Measurements from ENCODE around the gene PTPRU. TPM values are rescaled to one million over a fixed set of nuclear protein-coding genes. Genes with fewer than 3 reads are reported as not detected.
A peak's percentile ranks its signal among the peaks of the same experiment; 100 is the strongest.

The PTPRU gene
- total RNA-seq, 1 experiment from 2014 or later = not detected

DNA sequence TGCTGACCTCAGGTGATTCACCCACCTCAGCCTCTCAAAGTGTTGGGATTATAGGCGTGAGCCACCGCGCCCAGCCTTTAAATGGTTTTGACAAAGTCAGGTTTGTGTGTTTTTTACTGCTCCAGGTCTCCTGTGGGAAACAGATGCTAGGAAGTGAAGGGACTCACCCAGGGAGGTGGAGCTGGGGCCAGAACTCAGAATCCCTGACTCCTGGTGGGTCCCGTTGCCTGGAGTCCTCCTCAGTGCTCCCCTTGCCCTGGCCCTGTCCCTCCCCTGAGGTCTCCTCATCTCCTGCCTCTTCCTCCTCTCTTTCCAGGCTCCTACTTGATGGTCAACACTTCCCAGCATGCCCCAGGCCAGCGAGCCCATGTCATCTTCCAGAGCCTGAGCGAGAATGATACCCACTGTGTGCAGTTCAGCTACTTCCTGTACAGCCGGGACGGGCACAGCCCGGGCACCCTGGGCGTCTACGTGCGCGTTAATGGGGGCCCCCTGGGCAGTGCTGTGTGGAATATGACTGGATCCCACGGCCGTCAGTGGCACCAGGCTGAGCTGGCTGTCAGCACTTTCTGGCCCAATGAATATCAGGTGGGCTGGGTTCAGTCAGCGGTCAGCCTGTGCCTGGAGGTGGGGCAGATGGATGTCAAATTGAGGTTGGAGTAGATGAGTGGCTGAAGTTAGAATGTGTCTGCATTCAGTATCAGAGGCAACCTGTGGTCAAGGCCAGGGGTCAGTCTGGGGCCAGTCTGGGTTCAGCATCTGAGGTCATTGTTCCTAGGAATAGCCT is 22.1 kb downstream of the PTPRU start:
- H3K9me2 ChIP-seq (replicated peaks; ENCODE audit: insufficient read depth, low read length) = no peaks in the 10 kb centered on the region
- H3K9me3 ChIP-seq (ENCODE audit: low read length) = no peaks in the 10 kb centered on the region
- no peaks in the 10 kb centered on the region for H3K4me1 ChIP-seq (ENCODE audit: low read length)
- DNase-seq = peak; percentile 25
- H3K27me3 ChIP-seq (ENCODE audit: low read length) = no peaks in the 10 kb centered on the region
- no peaks in the 10 kb centered on the region for H3K36me3 ChIP-seq (ENCODE audit: insufficient read depth, low read length)
- no peak overlapping the region for H3K9ac ChIP-seq (ENCODE audit: low read length)
- no peaks in the 10 kb centered on the region for H3K79me2 ChIP-seq (ENCODE audit: low read length)
- H3K4me3 ChIP-seq (ENCODE audit: low read length) = no peak overlapping the region
- H3K27ac ChIP-seq (ENCODE audit: low read length) = no peak overlapping the region
- H3K4me2 ChIP-seq (ENCODE audit: low read depth, low read length, poor library complexity, severe bottlenecking) = no peak overlapping the region
- H2AFZ ChIP-seq (ENCODE audit: low read length) = no peak overlapping the region
- no peaks in the 10 kb centered on the region for H4K20me1 ChIP-seq (ENCODE audit: insufficient read depth, low read depth, low read length)

DNA sequence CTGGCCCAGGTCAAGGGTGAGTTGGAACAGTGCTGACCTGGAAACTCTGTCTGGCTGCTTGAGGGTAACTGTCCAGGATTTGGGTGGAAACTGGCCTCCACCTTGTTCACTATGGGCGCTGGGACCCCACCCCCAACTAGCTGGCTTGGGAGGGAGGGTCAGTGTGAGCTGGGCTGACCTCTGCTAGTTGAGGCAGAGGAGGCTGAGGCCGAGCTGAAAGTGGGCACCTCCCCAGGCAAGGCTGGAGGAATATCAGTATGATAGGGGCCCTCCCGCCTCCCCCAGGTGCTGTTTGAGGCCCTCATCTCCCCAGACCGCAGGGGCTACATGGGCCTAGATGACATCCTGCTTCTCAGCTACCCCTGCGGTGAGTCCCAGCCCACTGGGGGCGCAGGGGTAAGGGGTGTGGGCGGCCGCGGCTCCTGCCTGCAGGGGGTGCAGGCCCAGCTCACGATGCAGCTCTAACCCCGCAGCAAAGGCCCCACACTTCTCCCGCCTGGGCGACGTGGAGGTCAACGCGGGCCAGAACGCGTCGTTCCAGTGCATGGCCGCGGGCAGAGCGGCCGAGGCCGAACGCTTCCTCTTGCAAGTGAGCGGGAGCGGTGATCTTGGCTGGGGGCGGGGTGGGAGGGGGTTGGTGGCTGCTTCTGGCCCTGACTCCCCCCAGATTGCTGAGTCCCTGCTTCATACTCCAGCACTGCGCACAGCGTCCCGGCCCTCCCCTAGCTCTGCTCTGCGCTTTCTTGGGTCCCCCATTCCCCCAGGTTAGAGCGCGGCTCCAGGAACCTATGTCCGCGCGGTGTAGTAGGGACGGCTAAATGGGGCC is 22.9 kb downstream of the PTPRU start:
- H3K27me3 ChIP-seq (ENCODE audit: low read length) = no peaks in the 10 kb centered on the region

GRCh38 chr1:29259802-29260441 is 23.6 kb downstream of the PTPRU start:
- H3K4me2 ChIP-seq (ENCODE audit: low read depth, low read length, poor library complexity, severe bottlenecking) = no peak overlapping the region
- peak; percentile 31 for DNase-seq

More for the DNA sequence above, 22.9 kb downstream of the PTPRU start:
- no peaks in the 10 kb centered on the region for H3K9me3 ChIP-seq (ENCODE audit: low read length)
- no peak overlapping the region for H2AFZ ChIP-seq (ENCODE audit: low read length)
- no peaks in the 10 kb centered on the region for H3K9me2 ChIP-seq (replicated peaks; ENCODE audit: insufficient read depth, low read length)
- H4K20me1 ChIP-seq (ENCODE audit: insufficient read depth, low read depth, low read length) = no peaks in the 10 kb centered on the region
- H3K4me2 ChIP-seq (ENCODE audit: low read depth, low read length, poor library complexity, severe bottlenecking) = no peak overlapping the region
- DNase-seq = peak; percentile 16
- H3K4me1 ChIP-seq (ENCODE audit: low read length) = no peaks in the 10 kb centered on the region
- H3K27ac ChIP-seq (ENCODE audit: low read length) = no peak overlapping the region
- H3K9ac ChIP-seq (ENCODE audit: low read length) = no peak overlapping the region
- no peak overlapping the region for H3K4me3 ChIP-seq (ENCODE audit: low read length)
- no peaks in the 10 kb centered on the region for H3K36me3 ChIP-seq (ENCODE audit: insufficient read depth, low read length)
- no peaks in the 10 kb centered on the region for H3K79me2 ChIP-seq (ENCODE audit: low read length)

GRCh38 chr1:29260531-29260930 is 24.2 kb downstream of the PTPRU start:
- no peak overlapping the region for H3K4me2 ChIP-seq (ENCODE audit: low read depth, low read length, poor library complexity, severe bottlenecking)
- H3K9ac ChIP-seq (ENCODE audit: low read length) = no peak overlapping the region
- no peaks in the 10 kb centered on the region for H3K4me1 ChIP-seq (ENCODE audit: low read length)
- H3K9me3 ChIP-seq (ENCODE audit: low read length) = no peaks in the 10 kb centered on the region
- no peaks in the 10 kb centered on the region for H3K79me2 ChIP-seq (ENCODE audit: low read length)
- H3K27me3 ChIP-seq (ENCODE audit: low read length) = no peaks in the 10 kb centered on the region
- H3K4me3 ChIP-seq (ENCODE audit: low read length) = no peak overlapping the region
- no peaks in the 10 kb centered on the region for H4K20me1 ChIP-seq (ENCODE audit: insufficient read depth, low read depth, low read length)
- H3K9me2 ChIP-seq (replicated peaks; ENCODE audit: insufficient read depth, low read length) = no peaks in the 10 kb centered on the region
- no peak overlapping the region for H3K27ac ChIP-seq (ENCODE audit: low read length)
- no peak overlapping the region for H2AFZ ChIP-seq (ENCODE audit: low read length)
- H3K36me3 ChIP-seq (ENCODE audit: insufficient read depth, low read length) = no peaks in the 10 kb centered on the region
- no peak for DNase-seq

More at GRCh38 chr1:29259802-29260441, 23.6 kb downstream of the PTPRU start:
- no peak overlapping the region for H3K27ac ChIP-seq (ENCODE audit: low read length)
- H4K20me1 ChIP-seq (ENCODE audit: insufficient read depth, low read depth, low read length) = no peaks in the 10 kb centered on the region
- no peaks in the 10 kb centered on the region for H3K9me2 ChIP-seq (replicated peaks; ENCODE audit: insufficient read depth, low read length)
- no peaks in the 10 kb centered on the region for H3K36me3 ChIP-seq (ENCODE audit: insufficient read depth, low read length)
- no peak overlapping the region for H2AFZ ChIP-seq (ENCODE audit: low read length)
- H3K9me3 ChIP-seq (ENCODE audit: low read length) = no peaks in the 10 kb centered on the region
- no peaks in the 10 kb centered on the region for H3K79me2 ChIP-seq (ENCODE audit: low read length)
- H3K4me1 ChIP-seq (ENCODE audit: low read length) = no peaks in the 10 kb centered on the region
- no peak overlapping the region for H3K4me3 ChIP-seq (ENCODE audit: low read length)
- no peaks in the 10 kb centered on the region for H3K27me3 ChIP-seq (ENCODE audit: low read length)
- no peak overlapping the region for H3K9ac ChIP-seq (ENCODE audit: low read length)

- Histone ChIP-seq H3K4me1 (ENCODE audit: low read length) (no peaks in the 10 kb centered on the region), H3K27ac (ENCODE audit: low read length) (no peak overlapping the region), H3K4me3 (ENCODE audit: low read length) (no peak overlapping the region), H3K9me2 (replicated peaks; ENCODE audit: insufficient read depth, low read length) (no peaks in the 10 kb centered on the region), H3K36me3 (ENCODE audit: insufficient read depth, low read length) (no peaks in the 10 kb centered on the region), H4K20me1 (ENCODE audit: insufficient read depth, low read depth, low read length) (no peaks in the 10 kb centered on the region), H3K9me3 (ENCODE audit: low read length) (no peaks in the 10 kb centered on the region), H3K9ac (ENCODE audit: low read length) (no peak overlapping the region), H3K79me2 (ENCODE audit: low read length) (no peaks in the 10 kb centered on the region), H3K27me3 (ENCODE audit: low read length) (no peaks in the 10 kb centered on the region), H2AFZ (ENCODE audit: low read length) (no peak overlapping the region), H3K4me2 (ENCODE audit: low read depth, low read length, poor library complexity, severe bottlenecking) (no peak overlapping the region)
- peak; percentile 35 for DNase-seq
These were observed 28.6 kb downstream of the PTPRU start for GRCh38 chr1:29264773-29265389.

- H3K36me3 ChIP-seq (ENCODE audit: insufficient read depth, low read length) = no peaks in the 10 kb centered on the region
- no peaks in the 10 kb centered on the region for H4K20me1 ChIP-seq (ENCODE audit: insufficient read depth, low read depth, low read length)
- no peaks in the 10 kb centered on the region for H3K9me2 ChIP-seq (replicated peaks; ENCODE audit: insufficient read depth, low read length)
- no peak overlapping the region for H3K27ac ChIP-seq (ENCODE audit: low read length)
- no peak overlapping the region for H3K9ac ChIP-seq (ENCODE audit: low read length)
- no peak overlapping the region for H2AFZ ChIP-seq (ENCODE audit: low read length)
- no peak overlapping the region for H3K4me2 ChIP-seq (ENCODE audit: low read depth, low read length, poor library complexity, severe bottlenecking)
- H3K4me3 ChIP-seq (ENCODE audit: low read length) = no peak overlapping the region
- H3K4me1 ChIP-seq (ENCODE audit: low read length) = no peaks in the 10 kb centered on the region
- no peaks in the 10 kb centered on the region for H3K79me2 ChIP-seq (ENCODE audit: low read length)
- DNase-seq = no peak
- no peaks in the 10 kb centered on the region for H3K27me3 ChIP-seq (ENCODE audit: low read length)
- H3K9me3 ChIP-seq (ENCODE audit: low read length) = no peaks in the 10 kb centered on the region
These were observed 30.6 kb downstream of the PTPRU start for GRCh38 chr1:29266912-29267311.

DNA sequence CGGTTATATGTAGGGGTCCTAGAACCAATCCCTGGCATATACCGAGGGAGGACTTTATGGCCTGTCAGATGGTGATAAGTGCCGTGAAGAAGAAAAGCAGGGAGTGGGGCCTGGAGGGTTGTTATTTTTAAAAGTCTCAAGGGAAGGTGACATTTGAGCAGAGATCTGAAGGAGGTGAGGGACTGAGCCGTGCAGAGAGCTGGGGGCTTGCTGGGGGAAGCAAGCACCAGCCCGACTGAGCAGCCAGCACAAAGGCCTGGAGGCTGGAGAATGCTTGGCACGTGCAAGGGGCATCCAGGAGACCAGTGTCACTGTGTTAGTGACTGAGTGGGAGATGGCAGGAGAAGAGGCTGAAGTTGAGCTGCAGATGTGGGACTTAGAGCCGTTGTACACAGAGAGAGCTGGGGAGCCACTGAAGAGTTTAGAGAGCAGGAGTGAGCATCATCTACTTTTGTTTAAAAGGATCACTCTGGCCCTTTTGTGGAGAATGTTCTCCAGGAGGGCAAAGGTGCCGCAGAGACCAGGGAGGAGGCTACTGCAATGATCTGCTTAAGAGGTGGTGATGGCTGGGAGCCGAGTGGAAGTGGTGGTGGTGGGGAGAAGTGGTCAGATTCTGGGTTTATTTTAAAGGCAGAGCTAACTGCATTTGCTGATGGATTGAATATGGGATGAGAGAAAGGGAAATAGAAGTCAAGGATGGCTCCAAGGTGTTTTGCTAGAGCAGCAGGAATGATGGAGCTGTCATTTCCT is 31.2 kb downstream of the PTPRU start:
- Histone ChIP-seq H3K27me3 (ENCODE audit: low read length) (no peaks in the 10 kb centered on the region), H4K20me1 (ENCODE audit: insufficient read depth, low read depth, low read length) (no peaks in the 10 kb centered on the region), H3K4me2 (ENCODE audit: low read depth, low read length, poor library complexity, severe bottlenecking) (no peak overlapping the region), H3K4me3 (ENCODE audit: low read length) (no peak overlapping the region), H3K36me3 (ENCODE audit: insufficient read depth, low read length) (no peaks in the 10 kb centered on the region), H3K27ac (ENCODE audit: low read length) (no peak overlapping the region), H3K4me1 (ENCODE audit: low read length) (no peaks in the 10 kb centered on the region), H3K9ac (ENCODE audit: low read length) (no peak overlapping the region), H2AFZ (ENCODE audit: low read length) (no peak overlapping the region), H3K9me3 (ENCODE audit: low read length) (no peaks in the 10 kb centered on the region), H3K9me2 (replicated peaks; ENCODE audit: insufficient read depth, low read length) (no peaks in the 10 kb centered on the region), H3K79me2 (ENCODE audit: low read length) (no peaks in the 10 kb centered on the region)
- DNase-seq = peak; percentile 14
